LNCAP (cell line): ENCODE data around the gene NPHP4.

Source experiments
- CTCF ChIP-seq: fragments of 450-650 bp; IDR thresholded peaks from 2 replicates; pipeline ENCODE4 v1.5.1; 2017; ENCODE audit warnings: mild to moderate bottlenecking

NPHP4 gene

GRCh38 chr1:5832916-5833895, 159.0 kb downstream of the NPHP4 start:
- no peak for TF ChIP-seq CTCF

GRCh38 chr1:5831600-5832335, 160.5 kb downstream of the NPHP4 start:
- TF ChIP-seq CTCF = no peak

- no peak for TF ChIP-seq CTCF
These were observed 161.2 kb downstream of the NPHP4 start for GRCh38 chr1:5830771-5831599.

- no peak for TF ChIP-seq CTCF
These were observed 162.8 kb downstream of the NPHP4 start for GRCh38 chr1:5829414-5829813.

GRCh38 chr1:5828308-5828935, 163.8 kb downstream of the NPHP4 start:
- TF ChIP-seq CTCF = no peak

GRCh38 chr1:5827516-5827915, 164.7 kb downstream of the NPHP4 start:
- TF ChIP-seq CTCF = no peak

- no peak for TF ChIP-seq CTCF
These were observed 165.6 kb downstream of the NPHP4 start for GRCh38 chr1:5826601-5827000.
